GM23338 (cell line): ENCODE measurements around the gene STIM2.

ENCODE experiments used
- CREB1 ChIP-seq: fragments of 250-450 bp; sonication (Bioruptor Pico); IDR thresholded peaks from 2 replicates; pipeline ENCODE4 v1.5.0; 2020; ENCODE audit warnings: low read depth, mild to moderate bottlenecking, moderate library complexity
- CTCF ChIP-seq, 2 experiments: fragments of 200-600 bp in 1 of 2; sonication (generic) in 1 of 2; conservative IDR thresholded peaks; 2 replicates each; pipeline versions ENCODE4 v1.5.1 to v1.6.1; 2016 to 2017; ENCODE audit warnings: antibody characterized with exemption in 2 of 2, low read depth in 2 of 2, mild to moderate bottlenecking in 2 of 2, moderate library complexity in 1 of 2
- EZH2 ChIP-seq: fragments of 200-600 bp; sonication (generic); IDR thresholded peaks from one replicate; pipeline ENCODE4 v1.8.0; 2017; ENCODE audit warnings: antibody characterized with exemption, mild to moderate bottlenecking, low read depth; ENCODE audit not compliant: unreplicated experiment
- EZH2phosphoT487 ChIP-seq: fragments of 200-600 bp; sonication (generic); IDR thresholded peaks from one replicate; pipeline ENCODE4 v1.8.1; 2018; ENCODE audit warnings: antibody characterized with exemption; ENCODE audit not compliant: unreplicated experiment
- JUNB ChIP-seq: IDR thresholded peaks from one replicate; pipeline ENCODE4 v1.6.1; 2016; ENCODE audit warnings: antibody characterized with exemption; ENCODE audit not compliant: unreplicated experiment
- NANOG ChIP-seq: IDR thresholded peaks from 2 replicates; pipeline ENCODE4 v1.6.1; 2016; ENCODE audit warnings: antibody characterized with exemption, borderline replicate concordance
- POLR2AphosphoS5 ChIP-seq: IDR thresholded peaks from 2 replicates; pipeline ENCODE4 v1.6.1; 2016; ENCODE audit warnings: antibody characterized with exemption, low read depth
- REST ChIP-seq: IDR thresholded peaks from one replicate; pipeline ENCODE4 v1.6.1; 2018; ENCODE audit warnings: antibody characterized with exemption; ENCODE audit not compliant: unreplicated experiment

- TF ChIP-seq EZH2 (no peak), CTCF (conservative IDR thresholded peaks at IDR 0.05; ENCODE audit: low read depth in 2 of 2) (no peak), CREB1 (CRISPR knock-in tag) (no peak), EZH2phosphoT487 (no peak), POLR2AphosphoS5 (no peak), NANOG (no peak), REST (no peak), JUNB (no peak)
These were observed 146.9 kb downstream of the STIM2 start for GRCh38 chr4:27007507-27007906.
